COR-L47 (cell line): ENCODE measurements around the gene THBS4.

Experiments used
- DNase-seq: peaks from one replicate; lab custom pipeline; 2025; lab: John Stamatoyannopoulos, UW

THBS4 gene

GRCh38 chr5:80034962-80035821, at the start of gene THBS4:
Gene THBS4 (plus strand): TSS chr5:80035348. CDS start chr5:80035538, 190 bp downstream.
- no peak for DNase-seq

GRCh38 chr5:79986260-79986659, 48.9 kb upstream of the THBS4 start:
- DNase-seq, result no peak

DNA sequence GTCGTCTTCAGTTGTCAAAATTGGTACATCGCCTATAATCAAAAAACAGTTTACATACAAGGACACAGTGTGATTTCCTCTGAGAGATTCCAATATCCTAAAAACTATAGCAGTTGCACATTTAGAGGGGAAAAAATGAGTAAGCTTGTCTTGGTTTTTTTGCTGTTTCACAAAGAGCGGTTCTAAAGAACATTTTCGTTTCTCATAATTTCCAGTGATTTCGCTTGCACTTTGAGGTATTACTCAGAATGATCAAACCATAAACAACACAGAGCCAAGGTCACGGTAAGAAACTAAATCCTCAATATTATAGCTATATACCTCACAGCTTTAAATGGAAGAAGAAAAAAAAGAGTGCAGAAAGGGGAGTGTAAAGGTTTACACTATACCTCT, 44.9 kb upstream of the THBS4 start:
- DNase-seq, result no peak

DNA sequence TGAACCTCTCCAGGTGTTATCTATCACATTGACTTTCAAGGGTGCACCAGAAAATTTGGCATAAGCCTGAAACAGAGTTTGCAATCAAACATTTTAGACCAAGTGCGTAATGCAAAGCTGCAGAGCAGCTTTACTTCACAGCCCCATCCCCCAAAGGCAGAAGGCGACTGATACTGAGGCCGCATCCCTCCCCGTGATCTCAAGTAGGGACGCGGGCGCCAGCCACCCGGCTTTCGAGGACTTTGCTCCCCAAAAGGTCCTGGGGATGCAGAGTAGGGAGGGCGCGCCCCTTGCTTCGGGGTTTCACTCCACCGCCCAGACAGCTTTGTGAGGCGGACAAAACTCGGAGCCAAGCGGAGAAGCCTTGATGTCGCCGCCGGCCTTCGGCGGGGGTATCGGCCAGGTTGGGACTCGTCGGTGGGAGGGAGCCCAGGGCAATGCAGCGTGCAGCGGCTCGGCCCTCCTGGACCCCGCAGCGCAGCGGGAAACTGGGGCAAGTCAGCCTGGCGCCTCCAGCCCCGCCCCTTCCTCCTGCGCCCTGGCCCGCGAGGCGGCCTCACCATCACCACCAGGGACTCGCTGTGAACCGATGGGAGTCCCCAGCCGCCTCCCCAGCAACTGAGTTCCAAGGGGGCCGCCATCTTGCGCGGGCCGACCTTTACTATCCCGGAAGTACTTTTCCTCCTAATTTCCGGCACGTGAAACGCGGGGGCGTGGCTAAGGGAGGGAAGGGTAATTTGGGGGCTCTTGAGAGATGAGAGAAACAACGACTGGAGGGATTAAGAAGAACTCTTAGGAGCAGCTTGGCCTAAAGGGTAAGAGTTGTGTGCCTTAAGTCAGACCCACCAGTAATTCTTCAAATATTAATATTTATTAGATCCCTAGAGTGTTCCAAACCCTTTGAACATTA, 44.3 kb upstream of the THBS4 start, which contains the start of gene MTX3:
TSS of gene MTX3 (minus strand) at position 665 of the 910 bp plus-strand sequence. CDS start at position 641, 24 bp downstream.
- peak; percentile 90 for DNase-seq

GRCh38 chr5:79992891-79993657, 42.1 kb upstream of the THBS4 start:
- DNase-seq, result no peak

GRCh38 chr5:79999722-80000121, 35.4 kb upstream of the THBS4 start:
- DNase-seq, result no peak

- no peak for DNase-seq
Observed at GRCh38 chr5:80002677-80003076, 32.5 kb upstream of the THBS4 start.

DNA sequence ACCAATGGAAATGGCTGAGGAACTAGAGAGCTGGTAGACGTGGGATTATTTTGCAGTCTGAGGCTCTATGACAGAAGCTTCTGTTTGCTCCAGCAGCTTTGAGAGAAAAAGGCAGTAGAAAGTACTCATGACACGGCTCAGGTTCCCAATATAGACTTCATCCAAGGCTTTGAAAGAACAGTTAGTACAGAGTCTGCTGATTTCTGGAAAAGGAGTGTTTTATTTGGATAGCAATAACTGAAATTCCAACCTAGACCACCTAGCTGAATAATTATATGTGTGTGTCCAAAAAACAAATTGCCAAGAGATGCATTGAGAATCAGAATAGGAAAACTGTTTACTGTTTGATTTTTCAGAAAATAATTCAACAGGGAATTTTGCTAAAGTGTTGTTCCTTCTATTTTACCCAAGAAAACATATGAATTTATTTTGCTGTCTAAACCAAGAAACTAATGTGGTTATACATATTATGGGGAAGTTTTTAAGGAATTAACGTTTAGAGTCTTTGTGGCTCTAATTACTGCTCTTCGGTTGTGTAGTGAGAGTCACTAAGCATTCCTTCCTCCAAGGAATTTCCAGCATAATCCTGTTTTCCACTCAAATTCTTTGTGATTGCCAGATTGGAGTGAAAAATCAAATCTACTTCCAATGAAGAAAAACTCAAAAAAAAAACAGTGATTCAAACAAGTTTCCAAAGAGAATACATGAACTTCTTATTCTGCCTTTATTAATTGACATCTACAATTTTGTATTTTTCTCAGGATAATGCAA, 26.0 kb upstream of the THBS4 start:
- DNase-seq, result no peak

DNA sequence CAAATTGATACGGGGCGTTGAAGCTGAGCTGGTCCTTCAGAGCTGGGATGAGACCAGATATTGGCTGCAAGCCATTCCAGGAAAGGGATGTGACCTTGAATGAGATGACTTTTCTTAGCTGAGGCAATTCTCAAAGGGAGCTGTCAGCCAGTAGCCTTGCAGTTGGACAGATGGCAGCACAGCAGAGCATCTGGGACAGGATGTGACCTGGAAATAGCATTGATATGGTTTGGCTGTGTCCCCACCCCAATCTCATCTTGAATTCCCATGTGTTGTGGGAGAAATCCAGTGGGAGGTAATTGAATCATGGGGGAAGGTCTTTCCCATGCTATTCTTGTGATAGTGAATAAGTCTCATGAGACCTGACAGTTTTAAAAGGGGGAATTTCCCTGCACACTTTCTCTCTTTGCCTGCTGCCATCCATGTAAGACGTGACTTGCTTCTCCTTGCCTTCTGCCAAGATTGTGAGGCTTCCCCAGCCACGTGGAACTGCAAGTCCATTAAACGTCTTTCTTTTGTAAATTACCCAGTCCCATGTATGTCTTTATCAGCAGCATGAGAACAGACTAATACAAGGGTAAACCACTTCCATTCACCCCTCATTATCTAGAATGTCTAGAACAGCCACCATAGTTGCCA, 24.3 kb upstream of the THBS4 start:
- DNase-seq, result no peak

GRCh38 chr5:80025069-80025468, 10.1 kb upstream of the THBS4 start:
- no peak for DNase-seq

DNA sequence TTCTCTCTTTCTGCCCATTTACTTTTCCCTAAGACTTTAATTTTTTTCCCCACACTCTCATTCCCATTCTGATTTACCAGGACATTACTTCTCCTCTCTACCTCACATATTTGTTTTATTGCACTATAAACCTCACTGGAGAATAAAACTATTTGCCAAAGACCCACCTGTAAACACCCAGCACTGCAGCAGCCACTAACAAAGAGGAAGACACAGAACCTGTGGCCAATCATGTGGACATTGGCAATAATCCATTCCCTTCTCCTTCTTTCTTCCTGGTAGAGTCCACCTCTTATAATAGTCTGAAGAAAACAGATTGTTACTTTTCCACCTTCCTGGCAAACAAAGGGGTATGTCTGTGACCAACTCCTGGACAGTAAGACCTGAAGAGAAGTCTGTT, 8.3 kb upstream of the THBS4 start:
- no peak for DNase-seq

DNA sequence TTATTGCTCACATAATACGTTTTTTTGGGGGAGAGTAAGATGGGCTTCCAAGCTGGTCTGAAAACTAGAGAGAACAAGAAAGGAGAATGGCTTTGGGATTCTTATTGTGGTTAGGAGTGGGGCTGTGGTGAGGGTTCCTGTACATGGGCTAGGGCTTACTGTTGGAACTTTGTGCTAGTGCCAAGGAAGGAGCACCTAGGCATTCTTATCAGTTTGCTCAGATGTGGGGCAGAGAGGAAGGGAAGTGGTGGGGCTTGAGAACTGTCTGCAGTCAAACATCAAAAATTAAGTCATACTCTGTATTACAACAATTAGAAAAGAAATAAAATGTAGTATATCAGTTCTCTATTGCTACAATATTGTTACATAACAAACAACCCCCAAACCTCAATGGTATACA, 4.0 kb upstream of the THBS4 start:
- no peak for DNase-seq

- no peak for DNase-seq
Observed at GRCh38 chr5:80033513-80033912, 1.6 kb upstream of the THBS4 start.

DNA sequence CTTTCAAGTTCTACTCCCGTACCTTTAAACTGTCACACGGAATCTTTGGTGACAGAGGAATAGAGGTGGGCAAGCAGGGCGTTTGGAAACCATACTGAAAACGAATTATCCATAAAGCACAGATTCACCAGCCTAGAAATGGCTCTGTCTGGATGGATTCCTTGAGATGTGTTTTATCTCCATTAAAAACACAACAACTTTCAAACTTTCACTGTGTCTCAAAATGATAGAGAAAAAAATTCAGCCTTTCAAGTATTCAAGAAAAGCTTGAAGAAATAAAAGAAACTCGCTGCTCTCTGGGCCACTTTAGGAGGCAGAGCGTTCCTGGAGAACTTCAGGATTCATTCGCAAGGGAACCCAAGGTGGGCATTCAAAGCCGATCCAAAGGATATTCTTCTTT, 589 bp upstream of the THBS4 start:
- DNase-seq, result no peak

- DNase-seq, result no peak
Observed at GRCh38 chr5:80035839-80036238, 691 bp downstream of the THBS4 start.

DNA sequence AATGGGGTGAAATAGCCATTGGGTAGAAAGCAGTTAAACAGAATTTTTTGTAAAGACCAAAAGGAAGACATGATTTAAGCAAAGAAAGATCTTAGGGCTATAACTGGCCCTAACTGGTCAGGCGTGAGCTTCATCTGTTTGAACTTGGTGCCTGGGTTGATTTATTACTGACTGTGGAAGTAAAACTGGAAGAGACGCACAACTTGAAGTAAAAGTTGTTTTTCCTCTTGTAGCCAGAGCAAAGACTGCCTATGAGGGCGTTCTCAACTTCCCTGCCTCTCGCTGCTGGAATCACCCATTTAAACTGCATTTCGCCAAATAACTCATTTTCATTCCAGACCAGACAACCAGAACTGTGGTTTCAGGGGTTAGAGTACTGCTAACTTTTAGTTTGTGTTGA, 1.5 kb downstream of the THBS4 start:
- DNase-seq, result no peak

GRCh38 chr5:80037366-80037765, 2.2 kb downstream of the THBS4 start:
- DNase-seq, result no peak

DNA sequence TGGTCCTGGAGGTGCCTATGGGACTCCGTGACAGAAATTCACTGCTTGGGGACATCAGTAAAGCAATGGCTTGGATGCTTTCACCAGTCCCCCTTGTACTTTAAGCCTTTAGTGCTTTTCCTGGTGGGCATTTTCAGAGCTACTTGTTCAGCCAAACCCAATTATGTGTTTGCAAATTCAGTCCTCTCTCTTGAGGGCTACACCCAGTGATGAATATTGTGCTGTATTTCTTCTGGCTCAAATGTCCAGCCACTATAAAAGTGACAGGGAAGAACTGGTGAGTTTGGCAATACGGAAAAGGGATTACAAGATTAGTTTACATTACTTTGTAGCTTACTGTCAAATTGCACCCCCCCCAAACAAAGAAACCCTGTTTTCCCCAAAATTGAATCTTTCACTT, 4.5 kb downstream of the THBS4 start:
- DNase-seq, result no peak

DNA sequence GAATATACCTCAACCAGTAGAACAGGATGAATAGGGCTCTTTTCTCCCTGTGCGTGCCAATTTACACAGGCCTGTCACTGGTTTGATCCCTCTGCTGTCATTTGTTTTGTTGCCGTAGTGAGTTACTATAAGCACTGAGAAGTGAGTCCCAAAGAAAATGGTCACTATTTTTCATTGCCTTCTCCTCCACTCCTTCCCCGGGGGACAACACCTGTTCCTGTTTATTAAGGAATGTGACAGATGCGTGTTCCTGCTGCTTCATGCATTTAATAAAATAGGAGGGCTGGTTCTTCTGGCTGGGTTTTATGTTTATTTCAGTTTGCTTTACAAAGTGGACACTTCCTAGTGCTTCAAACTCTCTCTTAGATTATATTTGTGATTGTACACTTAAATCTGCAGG, 6.4 kb downstream of the THBS4 start:
- no peak for DNase-seq

DNA sequence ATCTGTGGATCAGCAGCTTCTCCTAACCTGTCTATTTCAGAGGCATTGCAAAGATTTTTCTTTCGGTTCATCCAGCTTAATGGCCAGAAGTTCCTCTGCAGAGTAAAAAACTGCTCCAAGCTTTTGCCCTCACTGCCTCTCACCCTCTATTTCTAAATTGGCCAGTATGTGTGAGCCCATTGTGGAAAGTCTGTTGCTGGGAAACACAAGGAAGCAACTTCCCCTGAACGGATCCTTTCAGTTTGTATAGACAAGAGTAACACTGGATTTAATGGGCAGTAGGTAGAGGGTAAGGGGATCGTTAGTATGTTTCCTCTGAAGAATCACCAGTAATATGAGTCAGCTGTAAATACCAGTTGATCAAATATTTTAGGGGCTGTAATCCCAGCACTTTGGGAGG, 7.2 kb downstream of the THBS4 start:
- DNase-seq, result no peak

- DNase-seq, result no peak
Observed at GRCh38 chr5:80043187-80043586, 8.0 kb downstream of the THBS4 start.
